A673 (cell line): ENCODE results near the gene PRF1.

Source experiments
- CTCF ChIP-seq: fragments of 300-800, 200-600 bp; sonication (generic); conservative IDR thresholded peaks from 2 replicates; pipeline ENCODE4 v1.5.1; 2017; ENCODE audit warnings: low read depth, mild to moderate bottlenecking, antibody characterized with exemption, low read length, moderate library complexity, mixed read lengths
- EZH2 ChIP-seq: fragments of 200-600 bp; sonication (generic); IDR thresholded peaks from 2 replicates; pipeline ENCODE4 v1.6.1; 2017; ENCODE audit warnings: borderline replicate concordance, low read depth, mild to moderate bottlenecking, mixed read lengths, antibody characterized with exemption, low read length; ENCODE audit not compliant: poor library complexity, severe bottlenecking

GRCh38 chr10:70578371-70578947, 24.1 kb downstream of the PRF1 start:
- TF ChIP-seq CTCF (no peak), EZH2 (no peak)
